22Rv1 (cell line): Measurements from ENCODE around the gene PUS1.

Experiments
- ZFX ChIP-seq: fragments of 450-650 bp; IDR thresholded peaks from 2 replicates; pipeline ENCODE4 v1.6.1; 2017; ENCODE audit warnings: antibody characterized with exemption, borderline replicate concordance
- TF ChIP-seq, protein P1 (sequence below): fragments of 450-650 bp; IDR thresholded peaks from 2 replicates; pipeline ENCODE4 v1.5.1; 2017; ENCODE audit warnings: mild to moderate bottlenecking

DNA sequence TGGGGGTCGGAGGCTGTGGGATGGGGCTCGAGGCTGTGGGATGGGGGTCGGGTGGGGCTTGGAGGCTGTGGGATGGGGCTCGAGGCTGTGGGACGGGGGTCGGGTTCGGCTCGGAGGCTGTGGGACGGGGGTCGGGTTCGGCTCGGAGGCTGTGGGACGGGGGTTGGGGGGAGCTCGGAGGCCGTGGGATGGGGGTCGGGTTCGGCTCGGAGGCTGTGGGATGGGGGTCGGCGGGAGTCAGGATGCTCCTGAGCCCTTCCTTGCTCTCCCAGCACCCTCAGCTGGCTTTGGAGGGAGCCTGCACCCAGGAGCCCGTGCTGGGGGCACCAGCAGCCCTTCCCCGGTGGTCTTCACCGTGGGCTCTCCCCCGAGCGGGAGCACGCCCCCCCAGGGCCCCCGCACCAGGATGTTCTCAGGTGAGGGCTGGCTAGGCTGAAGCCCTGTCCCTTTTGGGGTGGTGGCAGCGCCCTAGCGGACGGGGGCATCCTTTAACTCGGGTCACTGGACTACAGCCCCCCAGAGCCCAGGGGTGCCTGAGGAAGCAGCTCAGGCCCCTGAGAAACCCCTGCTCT lies 11.9 kb upstream of the PUS1 start:
- TF ChIP-seq, protein P1, sequence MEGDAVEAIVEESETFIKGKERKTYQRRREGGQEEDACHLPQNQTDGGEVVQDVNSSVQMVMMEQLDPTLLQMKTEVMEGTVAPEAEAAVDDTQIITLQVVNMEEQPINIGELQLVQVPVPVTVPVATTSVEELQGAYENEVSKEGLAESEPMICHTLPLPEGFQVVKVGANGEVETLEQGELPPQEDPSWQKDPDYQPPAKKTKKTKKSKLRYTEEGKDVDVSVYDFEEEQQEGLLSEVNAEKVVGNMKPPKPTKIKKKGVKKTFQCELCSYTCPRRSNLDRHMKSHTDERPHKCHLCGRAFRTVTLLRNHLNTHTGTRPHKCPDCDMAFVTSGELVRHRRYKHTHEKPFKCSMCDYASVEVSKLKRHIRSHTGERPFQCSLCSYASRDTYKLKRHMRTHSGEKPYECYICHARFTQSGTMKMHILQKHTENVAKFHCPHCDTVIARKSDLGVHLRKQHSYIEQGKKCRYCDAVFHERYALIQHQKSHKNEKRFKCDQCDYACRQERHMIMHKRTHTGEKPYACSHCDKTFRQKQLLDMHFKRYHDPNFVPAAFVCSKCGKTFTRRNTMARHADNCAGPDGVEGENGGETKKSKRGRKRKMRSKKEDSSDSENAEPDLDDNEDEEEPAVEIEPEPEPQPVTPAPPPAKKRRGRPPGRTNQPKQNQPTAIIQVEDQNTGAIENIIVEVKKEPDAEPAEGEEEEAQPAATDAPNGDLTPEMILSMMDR, result no peak
- TF ChIP-seq ZFX, result no peak
